ENCODE measurements around the gene RERG. TPM values are rescaled to one million over a fixed set of nuclear protein-coding genes. Genes with fewer than 3 reads are reported as not detected.

Gene RERG
- total and polyA plus RNA-seq, 2 donors (not counting 3 experiments of a cell fraction or from before 2014, with no cell fraction given) = not detected

DNA sequence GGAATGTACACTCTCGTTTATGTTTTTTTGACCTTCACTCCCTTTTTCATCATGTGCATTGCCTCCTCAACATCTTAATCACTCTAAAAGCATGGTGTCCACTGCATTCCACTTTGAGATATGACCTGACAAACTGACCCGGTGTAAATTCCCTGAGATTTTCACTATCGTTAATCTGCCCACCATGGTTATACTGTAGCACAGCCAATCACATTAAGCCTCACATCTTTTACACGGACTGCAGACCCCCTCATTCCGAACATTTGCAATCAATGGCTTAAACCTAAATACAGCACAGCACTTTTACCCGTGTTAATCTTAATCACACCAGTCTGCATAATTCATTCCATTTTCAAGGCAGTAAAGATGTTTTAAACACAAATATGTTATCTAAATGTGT is 2.4 kb downstream of the RERG start:
- FAIRE-seq = no peak
- Histone ChIP-seq H3K36me3 (ENCODE audit: control insufficient read depth in 2 of 2, extremely low read depth in 1 of 2, insufficient read depth in 2 of 2, low read length in 2 of 2) (no peaks in the 10 kb centered on the region), H3K9me3 (replicated peaks; ENCODE audit: control insufficient read depth, insufficient read depth, low read length) (no peaks in the 10 kb centered on the region), H3K4me2 (ENCODE audit: insufficient read depth, low read length) (no peak overlapping the region), H3K9ac (replicated peaks; ENCODE audit: extremely low read depth, insufficient read depth, low read length) (no peak overlapping the region), H3K27me3 (ENCODE audit: control insufficient read depth in 2 of 2, insufficient read depth in 2 of 2, low read length in 2 of 2) (peaks cover 10 to 13% of the 10 kb centered on the region in 2 experiments), H3K9me1 (replicated peaks; ENCODE audit: control insufficient read depth, extremely low read depth, insufficient read depth, low read length) (no peaks in the 10 kb centered on the region), H3K27ac (ENCODE audit: insufficient read depth, low read depth, low read length) (no peak overlapping the region), H4K20me1 (replicated peaks; ENCODE audit: control insufficient read depth, extremely low read depth, insufficient read depth, low read length) (no peaks in the 10 kb centered on the region), H3K4me1 (ENCODE audit: control insufficient read depth, extremely low read depth, insufficient read depth, low read length) (peaks cover 7% of the 10 kb centered on the region), H3K79me2 (ENCODE audit: control insufficient read depth, insufficient read depth, low read length) (no peaks in the 10 kb centered on the region), H3K4me3 (replicated peaks in 1 of 3; ENCODE audit: insufficient read depth in 1 of 3, low read depth in 1 of 3, low read length in 3 of 3) (no peak overlapping the region), H2AFZ (ENCODE audit: low read depth, low read length) (no peak overlapping the region)
- ChIA-PET POLR2A (no interaction called here), CTCF (interaction anchor here (0.8 to 4.9 kb wide), 9 partner anchors 9 to 494 kb away, joined by 3 to 56 read pairs (median 13); no protein-coding TSS in a partner anchor)
- no peak for TF ChIP-seq MYC (IDR thresholded peaks at IDR 0.05; ENCODE audit: low read depth, low read length)
- TF ChIP-seq, protein P1, sequence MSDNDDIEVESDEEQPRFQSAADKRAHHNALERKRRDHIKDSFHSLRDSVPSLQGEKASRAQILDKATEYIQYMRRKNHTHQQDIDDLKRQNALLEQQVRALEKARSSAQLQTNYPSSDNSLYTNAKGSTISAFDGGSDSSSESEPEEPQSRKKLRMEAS (IDR thresholded peaks at IDR 0.05; ENCODE audit: insufficient read depth, insufficient read length) = no peak
- TF ChIP-seq, protein P2, sequence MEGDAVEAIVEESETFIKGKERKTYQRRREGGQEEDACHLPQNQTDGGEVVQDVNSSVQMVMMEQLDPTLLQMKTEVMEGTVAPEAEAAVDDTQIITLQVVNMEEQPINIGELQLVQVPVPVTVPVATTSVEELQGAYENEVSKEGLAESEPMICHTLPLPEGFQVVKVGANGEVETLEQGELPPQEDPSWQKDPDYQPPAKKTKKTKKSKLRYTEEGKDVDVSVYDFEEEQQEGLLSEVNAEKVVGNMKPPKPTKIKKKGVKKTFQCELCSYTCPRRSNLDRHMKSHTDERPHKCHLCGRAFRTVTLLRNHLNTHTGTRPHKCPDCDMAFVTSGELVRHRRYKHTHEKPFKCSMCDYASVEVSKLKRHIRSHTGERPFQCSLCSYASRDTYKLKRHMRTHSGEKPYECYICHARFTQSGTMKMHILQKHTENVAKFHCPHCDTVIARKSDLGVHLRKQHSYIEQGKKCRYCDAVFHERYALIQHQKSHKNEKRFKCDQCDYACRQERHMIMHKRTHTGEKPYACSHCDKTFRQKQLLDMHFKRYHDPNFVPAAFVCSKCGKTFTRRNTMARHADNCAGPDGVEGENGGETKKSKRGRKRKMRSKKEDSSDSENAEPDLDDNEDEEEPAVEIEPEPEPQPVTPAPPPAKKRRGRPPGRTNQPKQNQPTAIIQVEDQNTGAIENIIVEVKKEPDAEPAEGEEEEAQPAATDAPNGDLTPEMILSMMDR (IDR thresholded peaks at IDR 0.05; ENCODE audit: extremely low read depth in 1 of 2, insufficient read depth in 1 of 2, low read depth in 1 of 2, low read length in 2 of 2) = no peak
- TF ChIP-seq GATA2 (IDR thresholded peaks at IDR 0.05; ENCODE audit: insufficient read depth, insufficient read length, low read depth, low read length) = no peak
- no peak for TF ChIP-seq EZH2 (IDR thresholded peaks at IDR 0.05; ENCODE audit: borderline replicate concordance, low read depth, low read length, severe bottlenecking)
- TF ChIP-seq POLR2A (IDR thresholded peaks at IDR 0.05; ENCODE audit: low read depth, low read length) = no peak
- TF ChIP-seq JUN (IDR thresholded peaks at IDR 0.05; ENCODE audit: borderline replicate concordance, insufficient read depth, insufficient read length, low read depth) = no peak
- no peak for TF ChIP-seq FOS (IDR thresholded peaks at IDR 0.05; ENCODE audit: borderline replicate concordance, insufficient read depth, low read length)
- no peak for TF ChIP-seq POLR2AphosphoS5 (IDR thresholded peaks at IDR 0.05; ENCODE audit: insufficient read depth, low read depth, low read length)
- BruUV-seq (replicated peaks) = no TSS peak
- intact Hi-C loops (cut with micrococcal nuclease) (no loop called here), dilution Hi-C loops (cut with MboI; ENCODE audit: extremely low pct_ligation_motif_present, low sequenced_read_pairs) (no loop called here)
- DNase-seq (ENCODE audit: low read depth, low spot score) = no peak
